GM12891 (cell line): ENCODE measurements around the gene PPIP5K1.
"Not testable (repeated sequence)": the region's sequence is repeated elsewhere in the genome, so short reads cannot be mapped to it uniquely, and the experiment has no call there.

ENCODE experiments used
- PAX5 ChIP-seq: IDR thresholded peaks from 2 replicates; pipeline ENCODE4 v1.6.1; 2011; ENCODE audit warnings: low read length, moderate library complexity, mild to moderate bottlenecking; ENCODE audit not compliant: insufficient read depth, severe bottlenecking
- POLR2A ChIP-seq: IDR thresholded peaks from 2 replicates; pipeline ENCODE4 v1.6.1; 2011; ENCODE audit warnings: low read depth, low read length, control low read depth
- POLR2AphosphoS5 ChIP-seq: IDR thresholded peaks from 2 replicates; pipeline ENCODE4 v1.6.1; 2011; ENCODE audit warnings: low read depth, low read length, control low read depth
- POU2F2 ChIP-seq: IDR thresholded peaks from 2 replicates; pipeline ENCODE4 v1.6.1; 2011; ENCODE audit warnings: low read depth, mild to moderate bottlenecking, control low read depth, low read length, moderate library complexity
- SPI1 ChIP-seq: IDR thresholded peaks from 2 replicates; pipeline ENCODE4 v1.6.1; 2011; ENCODE audit warnings: low read depth, low read length, control low read depth
- TAF1 ChIP-seq: IDR thresholded peaks from 2 replicates; pipeline ENCODE4 v1.6.1; 2011; ENCODE audit warnings: low read depth, low read length, control low read depth

DNA sequence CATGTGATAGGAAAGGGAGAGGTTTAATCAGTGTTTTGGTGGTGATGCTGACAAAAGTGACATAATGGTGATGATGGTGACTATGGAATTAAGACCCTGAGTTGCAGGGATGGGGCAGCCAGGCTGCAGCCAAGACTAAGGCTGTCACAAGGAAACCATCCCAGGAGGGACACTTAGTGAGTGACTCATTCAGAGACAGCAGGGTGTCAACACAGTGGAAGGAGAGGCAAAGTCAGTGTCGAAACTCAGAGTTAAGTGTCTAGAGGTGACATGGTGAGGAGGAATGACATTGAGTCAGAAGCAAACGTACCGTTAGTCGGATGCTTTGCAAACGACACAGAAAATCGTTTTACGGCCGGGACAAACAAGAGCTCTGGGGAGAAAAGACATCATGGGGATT is 26.2 kb downstream of the PPIP5K1 start:
- not testable (repeated sequence) for TF ChIP-seq POLR2A, POLR2AphosphoS5, TAF1, PAX5, SPI1, POU2F2
